ENCODE results near the gene MLKL. TPM values are rescaled to one million over a fixed set of nuclear protein-coding genes. Genes with fewer than 3 reads are reported as not detected.

Gene MLKL
- total and polyA plus RNA-seq, 2 of the 13 experiments (the other 11 are each of a cell fraction or from before 2014, with no cell fraction given) = 6.4 to 10.7 TPM

- TF ChIP-seq ZC3H4 (CRISPR knock-in tag; IDR thresholded peaks at IDR 0.05; ENCODE audit: borderline replicate concordance) (no peak), CHD4 (IDR thresholded peaks at IDR 0.05; ENCODE audit: borderline replicate concordance, low read length) (no peak), MTF1 (CRISPR knock-in tag; IDR thresholded peaks at IDR 0.05) (0 out of 2 replicates have a peak, but pooled peaks have one; percentile 38), MTA3 (CRISPR knock-in tag; IDR thresholded peaks at IDR 0.05) (no peak), ZNF720 (CRISPR knock-in tag; IDR thresholded peaks at IDR 0.05) (no peak), ZBTB40 (IDR thresholded peaks at IDR 0.05) (no peak), ZBTB40 (CRISPR knock-in tag; IDR thresholded peaks at IDR 0.05) (no peak), ZNF253 (CRISPR knock-in tag; IDR thresholded peaks at IDR 0.05; ENCODE audit: borderline replicate concordance) (no peak), HMGXB4 (CRISPR knock-in tag; IDR thresholded peaks at IDR 0.05; ENCODE audit: borderline replicate concordance in 1 of 2, low read depth in 1 of 2) (peak; percentile 43 to 54; a peak in 1 of 4 replicates), ZNF550 (CRISPR knock-in tag; IDR thresholded peaks at IDR 0.05; ENCODE audit: borderline replicate concordance) (no peak), ZNF501 (CRISPR knock-in tag; IDR thresholded peaks at IDR 0.05) (peak; percentile 53; the same call in 1 of the 2 replicates), E2F1 (CRISPR knock-in tag; IDR thresholded peaks at IDR 0.05) (no peak), ZNF569 (CRISPR knock-in tag; IDR thresholded peaks at IDR 0.05; ENCODE audit: borderline replicate concordance) (no peak), RXRA (CRISPR knock-in tag; IDR thresholded peaks at IDR 0.05) (no peak), RFXAP (CRISPR knock-in tag; IDR thresholded peaks at IDR 0.05; ENCODE audit: borderline replicate concordance) (0 out of 2 replicates have a peak, but pooled peaks have one; percentile 50), ESRRA (CRISPR knock-in tag; IDR thresholded peaks at IDR 0.05; ENCODE audit: low read depth) (no peak), BCL3 (CRISPR knock-in tag; IDR thresholded peaks at IDR 0.05) (no peak)
Observed at GRCh38 chr16:74709441-74709877, 8.8 kb upstream of the MLKL start (continued).

All from HepG2 (cell line).